ENCODE measurements around the gene CERS4.
A peak's percentile ranks its signal among the peaks of the same experiment; 100 is the strongest.
"Not testable (repeated sequence)": the region's sequence is repeated elsewhere in the genome, so short reads cannot be mapped to it uniquely, and the experiment has no call there.

The CERS4 gene

GRCh38 chr19:8244442-8244841 lies 35.3 kb downstream of the CERS4 start:
- DNase-seq: no peak

- no peak for DNase-seq
These were observed 37.0 kb downstream of the CERS4 start for GRCh38 chr19:8245869-8246835.

GRCh38 chr19:8247129-8247890 lies 38.1 kb downstream of the CERS4 start:
- not testable (repeated sequence) for DNase-seq

- DNase-seq: no peak
These were observed 39.5 kb downstream of the CERS4 start for GRCh38 chr19:8248348-8249328.

GRCh38 chr19:8250596-8250995 lies 41.4 kb downstream of the CERS4 start:
- no peak for DNase-seq

- no peak for DNase-seq
These were observed 41.9 kb downstream of the CERS4 start for GRCh38 chr19:8251025-8251472.

- DNase-seq: peak; percentile 83
These were observed 43.9 kb downstream of the CERS4 start for GRCh38 chr19:8252922-8253589.

- no peak for DNase-seq
These were observed 44.5 kb downstream of the CERS4 start for GRCh38 chr19:8253678-8254077.

- no peak for DNase-seq
These were observed 45.3 kb downstream of the CERS4 start for GRCh38 chr19:8254286-8255001.

GRCh38 chr19:8255426-8256125 lies 46.4 kb downstream of the CERS4 start:
- no peak for DNase-seq

GRCh38 chr19:8256276-8257051 lies 47.3 kb downstream of the CERS4 start:
- DNase-seq: no peak

GRCh38 chr19:8257052-8257443 lies 47.9 kb downstream of the CERS4 start:
- no peak for DNase-seq

GRCh38 chr19:8259142-8259921 lies 50.2 kb downstream of the CERS4 start:
- no peak for DNase-seq

GRCh38 chr19:8259922-8260247 lies 50.7 kb downstream of the CERS4 start:
- DNase-seq: no peak

GRCh38 chr19:8261347-8261746 lies 52.2 kb downstream of the CERS4 start:
- no peak for DNase-seq

GRCh38 chr19:8261881-8262280 lies 52.7 kb downstream of the CERS4 start:
- no peak for DNase-seq

GRCh38 chr19:8262431-8262830 lies 53.3 kb downstream of the CERS4 start:
- DNase-seq: no peak

GRCh38 chr19:8264248-8264647 lies 55.1 kb downstream of the CERS4 start:
- not testable (repeated sequence) for DNase-seq

GRCh38 chr19:8265872-8266271 lies 56.7 kb downstream of the CERS4 start:
- DNase-seq: no peak

All from CD4-positive, alpha-beta T cell treated with Interleukin-12 subunit alpha and Interleukin-12 subunit beta, for 1 hour (primary cell).